PC-3 (cell line): ENCODE results near the gene TMEM223.

Source experiments
- CTCF ChIP-seq: fragments of 300-600 bp; sonication (generic); conservative IDR thresholded peaks from 2 replicates; pipeline ENCODE4 v1.5.1; 2017; ENCODE audit warnings: antibody characterized with exemption, low read depth, mild to moderate bottlenecking, low read length
- EZH2 ChIP-seq: fragments of 300-600 bp; sonication (generic); IDR thresholded peaks from one replicate; pipeline ENCODE4 v1.6.1; 2017; ENCODE audit warnings: antibody characterized with exemption, mild to moderate bottlenecking, low read length; ENCODE audit not compliant: unreplicated experiment
- EZH2phosphoT487 ChIP-seq: fragments of 300-600 bp; sonication (generic); IDR thresholded peaks from 2 replicates; pipeline ENCODE4 v1.6.1; 2018; ENCODE audit warnings: mild to moderate bottlenecking, antibody characterized with exemption, low read length, borderline replicate concordance

DNA sequence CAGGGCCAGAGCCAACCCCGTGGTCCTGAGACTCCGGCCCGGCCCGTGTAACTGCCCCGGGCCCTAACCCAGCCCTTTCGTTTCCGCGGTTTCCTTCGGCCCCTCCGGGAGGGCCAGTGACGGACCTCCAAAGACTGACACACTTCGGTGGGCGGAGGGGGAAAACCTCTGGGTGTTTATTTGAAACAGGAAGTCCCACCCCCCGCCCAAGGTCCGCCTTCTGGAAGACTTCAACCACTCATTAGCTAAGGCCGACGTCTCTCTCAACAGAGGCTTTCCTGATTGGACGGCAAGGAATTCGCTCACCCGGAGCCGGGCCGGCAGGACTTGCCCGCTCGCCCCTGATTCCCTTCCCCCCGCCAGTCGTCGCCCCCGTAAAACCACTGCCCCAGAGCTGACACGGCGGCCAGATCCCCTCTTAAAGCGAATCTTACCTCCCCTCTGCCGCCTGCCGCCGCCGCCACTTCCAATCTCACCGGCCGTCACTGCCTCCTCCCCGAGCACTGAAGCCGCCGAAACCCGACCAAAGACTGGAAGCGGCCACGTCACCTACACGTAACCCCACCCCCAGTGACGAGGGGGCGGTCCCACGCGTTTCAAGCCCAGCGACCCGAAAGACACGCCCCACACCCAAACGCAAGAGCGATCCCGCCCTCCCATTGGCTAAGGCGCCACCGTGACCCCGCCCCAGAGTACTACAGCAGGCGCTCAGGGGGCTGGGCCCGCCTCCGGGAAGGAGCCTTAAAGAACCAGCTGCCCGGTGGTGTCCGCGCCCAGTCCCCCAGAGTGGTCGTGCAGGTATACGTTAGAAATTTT is 39.9 kb upstream of the TMEM223 start, which contains the start of gene STX5:
- TF ChIP-seq CTCF = no peak
- TF ChIP-seq EZH2phosphoT487 = no peak
- TF ChIP-seq EZH2 = no peak
